22Rv1 (cell line): ENCODE measurements around the gene FBH1.
"Not testable (repeated sequence)": the region's sequence is repeated elsewhere in the genome, so short reads cannot be mapped to it uniquely, and the experiment has no call there.

Experiments used
- H3K27ac ChIP-seq: fragments of 450-650 bp; 2 replicates; pipeline ENCODE4 v1.5.1; 2017
- CTCF ChIP-seq: fragments of 450-650 bp; IDR thresholded peaks from 2 replicates; pipeline ENCODE4 v1.5.1; 2017; ENCODE audit warnings: mild to moderate bottlenecking
- ZFX ChIP-seq: fragments of 450-650 bp; IDR thresholded peaks from 2 replicates; pipeline ENCODE4 v1.6.1; 2017; ENCODE audit warnings: antibody characterized with exemption, borderline replicate concordance

Gene FBH1

GRCh38 chr10:5956146-5956936 lies 66.3 kb downstream of the FBH1 start:
- TF ChIP-seq ZFX: no peak
- no peak for TF ChIP-seq CTCF
- no peak overlapping the region for H3K27ac ChIP-seq

GRCh38 chr10:5958077-5958476 lies 68.0 kb downstream of the FBH1 start:
- no peak overlapping the region for H3K27ac ChIP-seq
- no peak for TF ChIP-seq ZFX

- no peak overlapping the region for H3K27ac ChIP-seq
- no peak for TF ChIP-seq CTCF
- no peak for TF ChIP-seq ZFX
Observed at GRCh38 chr10:5958675-5959074, 68.6 kb downstream of the FBH1 start.

- H3K27ac ChIP-seq: no peak overlapping the region
- no peak for TF ChIP-seq CTCF
- TF ChIP-seq ZFX: no peak
Observed at GRCh38 chr10:5959142-5959541, 69.1 kb downstream of the FBH1 start.

GRCh38 chr10:5959581-5960069 lies 69.6 kb downstream of the FBH1 start:
- H3K27ac ChIP-seq: no peak overlapping the region
- no peak for TF ChIP-seq ZFX
- peak; percentile 41 for TF ChIP-seq CTCF

GRCh38 chr10:5960070-5960972 lies 70.3 kb downstream of the FBH1 start:
- no peak overlapping the region for H3K27ac ChIP-seq

GRCh38 chr10:5960973-5961275 lies 70.9 kb downstream of the FBH1 start:
- not testable (repeated sequence) for H3K27ac ChIP-seq

More at GRCh38 chr10:5960070-5960972, 70.3 kb downstream of the FBH1 start:
- TF ChIP-seq ZFX (no peak), CTCF (no peak)

GRCh38 chr10:5961405-5962100 lies 71.5 kb downstream of the FBH1 start:
- TF ChIP-seq ZFX (no peak), CTCF (no peak)

GRCh38 chr10:5962358-5962940 lies 72.4 kb downstream of the FBH1 start:
- H3K27ac ChIP-seq: not testable (repeated sequence)

More at GRCh38 chr10:5961405-5962100, 71.5 kb downstream of the FBH1 start:
- no peak overlapping the region for H3K27ac ChIP-seq
